Measurements from ENCODE around the gene SUGP1. TPM values are rescaled to one million over a fixed set of nuclear protein-coding genes. Genes with fewer than 3 reads are reported as not detected.

Gene SUGP1
- total RNA-seq, 4 donors from 2014 or later: 29.7 to 51.0 (median 39.8) TPM

DNA sequence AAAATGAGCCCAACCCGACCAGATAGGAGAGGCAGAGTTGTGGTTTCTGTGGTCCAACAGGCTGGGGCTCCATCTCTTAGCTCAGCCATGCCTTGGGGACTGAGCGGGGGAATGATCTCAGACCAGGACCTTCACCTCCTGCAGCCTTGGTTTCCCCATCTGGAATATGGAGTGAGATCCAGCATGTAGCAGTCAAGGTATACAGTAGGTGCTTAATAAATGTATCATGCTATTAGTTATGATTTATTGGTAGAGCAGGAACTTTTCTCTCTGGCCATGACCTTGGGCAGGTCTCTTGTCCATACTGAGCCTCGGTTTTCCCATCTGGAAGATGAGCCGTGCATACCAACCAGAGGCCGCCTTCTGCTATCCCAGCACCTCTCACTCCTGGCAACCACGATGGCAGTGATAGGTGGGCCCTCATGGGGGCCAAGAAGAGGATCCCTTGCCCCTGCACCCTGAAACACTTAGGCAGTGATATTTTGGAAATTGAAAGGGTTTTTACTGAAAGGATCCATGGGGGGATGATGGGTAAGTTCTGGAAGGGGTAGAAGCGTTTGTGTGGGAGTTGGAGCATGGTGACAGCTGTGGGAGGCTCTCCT, 56.3 kb downstream of the SUGP1 start:
- Histone ChIP-seq H3K9me3 (no peaks in the 10 kb centered on the region), H3K36me3 (no peaks in the 10 kb centered on the region), H3K27ac (no peak overlapping the region), H3K4me3 (no peak overlapping the region), H3K4me1 (no peaks in the 10 kb centered on the region), H3K27me3 (peaks cover 30 to 46% (median 31%) of the 10 kb centered on the region in 3 donors)
- DNase-seq (no peak), ATAC-seq (no peak)
- TF ChIP-seq, protein P1, sequence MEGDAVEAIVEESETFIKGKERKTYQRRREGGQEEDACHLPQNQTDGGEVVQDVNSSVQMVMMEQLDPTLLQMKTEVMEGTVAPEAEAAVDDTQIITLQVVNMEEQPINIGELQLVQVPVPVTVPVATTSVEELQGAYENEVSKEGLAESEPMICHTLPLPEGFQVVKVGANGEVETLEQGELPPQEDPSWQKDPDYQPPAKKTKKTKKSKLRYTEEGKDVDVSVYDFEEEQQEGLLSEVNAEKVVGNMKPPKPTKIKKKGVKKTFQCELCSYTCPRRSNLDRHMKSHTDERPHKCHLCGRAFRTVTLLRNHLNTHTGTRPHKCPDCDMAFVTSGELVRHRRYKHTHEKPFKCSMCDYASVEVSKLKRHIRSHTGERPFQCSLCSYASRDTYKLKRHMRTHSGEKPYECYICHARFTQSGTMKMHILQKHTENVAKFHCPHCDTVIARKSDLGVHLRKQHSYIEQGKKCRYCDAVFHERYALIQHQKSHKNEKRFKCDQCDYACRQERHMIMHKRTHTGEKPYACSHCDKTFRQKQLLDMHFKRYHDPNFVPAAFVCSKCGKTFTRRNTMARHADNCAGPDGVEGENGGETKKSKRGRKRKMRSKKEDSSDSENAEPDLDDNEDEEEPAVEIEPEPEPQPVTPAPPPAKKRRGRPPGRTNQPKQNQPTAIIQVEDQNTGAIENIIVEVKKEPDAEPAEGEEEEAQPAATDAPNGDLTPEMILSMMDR (IDR thresholded peaks at IDR 0.05 in 4 of 5, conservative IDR thresholded peaks at IDR 0.05 in 1 of 5): no peak
- TF ChIP-seq POLR2A (IDR thresholded peaks at IDR 0.05): no peak
- in situ Hi-C loops (cut with MboI; ENCODE audit: low sequenced_read_pairs in 4 of 4): no loop called here
- intact Hi-C loops (cut with DNase I; ENCODE audit: low total_unique reads): no loop called here

DNA sequence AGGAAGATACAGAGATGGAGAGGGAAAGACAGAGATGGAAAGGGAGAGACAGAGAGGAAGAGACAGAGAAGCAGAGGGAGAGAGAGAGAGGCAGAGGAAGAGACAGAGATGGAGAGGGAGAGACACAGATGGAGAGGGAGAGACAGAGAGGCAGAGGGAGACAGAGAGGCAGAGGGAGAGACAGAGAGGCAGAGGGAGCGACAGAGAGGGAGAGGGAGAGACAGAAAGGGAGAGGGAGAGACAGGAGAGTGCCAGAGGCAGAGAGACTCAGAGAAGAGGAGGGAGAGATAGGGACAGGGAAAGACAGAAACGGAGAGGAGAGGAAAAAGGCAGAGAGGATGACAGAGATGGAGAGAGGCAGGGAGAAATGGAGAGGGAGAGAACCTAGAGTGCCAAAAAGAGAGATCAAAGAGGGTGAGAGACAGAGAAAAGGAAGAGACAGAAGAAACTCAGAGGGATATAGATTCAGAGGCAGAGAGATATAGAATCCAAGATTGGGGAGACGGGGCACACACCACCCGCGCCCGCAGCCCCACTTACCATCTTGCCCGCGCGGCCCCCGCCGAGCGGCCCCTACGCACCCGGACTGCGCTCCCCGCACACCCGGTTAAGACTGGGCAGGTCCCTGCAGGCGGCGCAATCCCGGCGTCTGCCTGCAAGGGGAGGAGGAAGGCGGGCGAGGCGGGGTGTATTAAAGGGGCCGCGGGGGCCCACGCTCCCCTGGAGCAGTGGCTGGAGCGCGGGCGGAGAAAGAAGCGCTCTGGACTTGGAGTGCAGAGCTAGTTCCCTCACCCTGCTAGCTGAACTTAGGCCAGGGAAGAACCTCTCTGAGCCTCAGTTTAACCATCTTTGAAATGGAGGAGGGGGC, 57.9 kb downstream of the SUGP1 start:
- Histone ChIP-seq H3K9me3 (no peaks in the 10 kb centered on the region), H3K27ac (no peak overlapping the region), H3K4me3 (no peak overlapping the region), H3K36me3 (no peaks in the 10 kb centered on the region), H3K4me1 (no peaks in the 10 kb centered on the region), H3K27me3 (peaks cover 30 to 50% (median 31%) of the 10 kb centered on the region in 3 donors)
- in situ Hi-C loops (cut with MboI; ENCODE audit: low sequenced_read_pairs in 4 of 4): no loop called here
- ATAC-seq (no peak), DNase-seq (no peak)
- TF ChIP-seq POLR2A (IDR thresholded peaks at IDR 0.05): no peak
- TF ChIP-seq, protein P1 (IDR thresholded peaks at IDR 0.05 in 4 of 5, conservative IDR thresholded peaks at IDR 0.05 in 1 of 5): no peak
- intact Hi-C loops (cut with DNase I; ENCODE audit: low total_unique reads): no loop called here

DNA sequence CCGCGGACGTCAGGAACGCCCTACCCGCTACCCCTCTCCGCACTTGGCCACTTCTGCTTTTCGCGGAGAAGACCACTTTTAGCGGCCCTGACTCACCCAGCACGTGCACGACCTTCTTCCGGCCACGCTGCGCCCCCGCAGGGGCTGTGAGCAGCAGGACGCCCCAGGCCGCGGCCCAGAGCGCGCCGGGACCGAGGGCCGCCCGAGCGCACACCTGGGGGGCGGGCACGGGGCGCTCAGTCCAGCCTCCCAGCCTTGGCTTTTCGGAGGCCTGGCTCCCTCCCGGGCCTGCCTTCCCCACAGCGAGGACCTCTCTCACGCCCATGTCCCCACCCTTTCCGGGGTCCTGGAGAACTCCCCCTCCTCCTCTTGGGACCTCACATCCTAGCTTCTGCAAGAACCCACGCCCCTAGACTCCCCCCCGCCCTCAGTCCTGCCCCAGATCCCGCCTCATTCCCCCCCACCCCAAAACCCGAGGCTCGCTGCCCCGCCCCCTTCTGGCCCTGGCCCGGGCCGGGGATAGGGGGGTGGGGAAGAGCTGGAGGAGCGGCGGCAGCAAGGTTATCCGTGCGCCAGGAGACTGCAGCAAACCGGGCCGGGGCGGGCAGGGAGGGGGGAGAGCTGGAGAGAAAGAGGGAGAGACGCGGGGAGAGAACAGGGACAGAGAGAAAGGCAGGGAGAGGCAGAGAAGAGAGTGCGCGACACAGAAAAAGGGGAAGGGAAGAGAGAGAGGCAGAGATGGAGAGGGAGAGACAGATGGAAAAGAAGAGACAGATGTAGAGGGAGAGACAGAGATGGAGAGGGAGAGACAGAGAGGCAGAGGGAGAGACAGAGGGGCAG, 58.7 kb downstream of the SUGP1 start:
- H3K4me3 ChIP-seq: no peak overlapping the region
- TF ChIP-seq POLR2A (IDR thresholded peaks at IDR 0.05): no peak
- TF ChIP-seq, protein P1 (IDR thresholded peaks at IDR 0.05 in 4 of 5, conservative IDR thresholded peaks at IDR 0.05 in 1 of 5): no peak
- H3K27ac ChIP-seq: no peak overlapping the region
- ATAC-seq: no peak
- H3K4me1 ChIP-seq: no peaks in the 10 kb centered on the region
- in situ Hi-C loops (cut with MboI; ENCODE audit: low sequenced_read_pairs in 4 of 4): no loop called here
- intact Hi-C loops (cut with DNase I; ENCODE audit: low total_unique reads): no loop called here
- H3K9me3 ChIP-seq: no peaks in the 10 kb centered on the region
- H3K27me3 ChIP-seq: peaks cover 30 to 50% (median 33%) of the 10 kb centered on the region in 3 donors
- no peaks in the 10 kb centered on the region for H3K36me3 ChIP-seq
- no peak for DNase-seq

DNA sequence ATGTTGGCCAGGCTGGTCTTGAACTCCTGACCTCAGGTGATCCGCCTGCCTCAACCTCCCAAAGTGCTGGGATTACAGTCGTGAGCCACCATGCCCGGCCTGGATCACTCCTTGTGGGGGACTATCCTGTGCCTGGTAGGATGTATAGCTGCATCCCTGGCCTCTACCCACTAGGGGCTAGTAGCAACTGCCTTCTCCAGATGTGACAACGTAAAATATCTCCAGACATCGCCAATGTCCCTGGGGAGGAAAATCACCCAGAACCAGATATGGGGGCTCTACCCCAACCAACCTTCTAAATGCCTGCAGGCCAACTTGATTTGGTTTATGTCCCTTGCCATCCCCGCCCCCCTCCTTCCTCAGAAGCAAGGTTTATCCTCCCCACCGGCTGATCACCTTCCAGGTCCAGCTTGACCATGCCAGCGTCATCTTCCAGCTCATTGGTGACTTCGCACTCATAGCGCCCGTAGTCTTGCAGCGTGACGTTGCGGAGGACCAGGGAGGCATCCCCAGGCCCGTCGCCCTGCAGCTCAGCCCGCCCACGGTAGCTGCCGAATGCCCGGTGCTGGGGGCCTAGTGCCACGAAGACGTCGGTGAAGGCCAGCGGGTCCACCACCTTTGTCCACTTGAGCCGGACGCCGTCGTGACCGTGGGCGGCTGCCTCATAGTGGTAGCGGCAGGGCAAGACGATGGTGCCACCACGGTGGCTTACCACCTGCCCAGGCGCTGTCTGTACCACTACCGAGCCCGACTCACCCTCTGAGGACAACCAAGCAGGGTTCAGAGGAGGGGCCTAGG, 59.7 kb downstream of the SUGP1 start:
- Histone ChIP-seq H3K9me3 (no peaks in the 10 kb centered on the region), H3K4me1 (no peaks in the 10 kb centered on the region), H3K27ac (no peak overlapping the region), H3K27me3 (peaks cover 36 to 51% (median 42%) of the 10 kb centered on the region in 3 donors), H3K4me3 (no peak overlapping the region), H3K36me3 (no peaks in the 10 kb centered on the region)
- no peak for ATAC-seq
- DNase-seq: no peak
- no peak for TF ChIP-seq POLR2A (IDR thresholded peaks at IDR 0.05)
- in situ Hi-C loops (cut with MboI; ENCODE audit: low sequenced_read_pairs in 4 of 4): no loop called here
- intact Hi-C loops (cut with DNase I; ENCODE audit: low total_unique reads): no loop called here
